Upper lobe of left lung (tissue), 6 donors: ENCODE measurements around the gene MRPL52. TPM values are rescaled to one million over a fixed set of nuclear protein-coding genes. Genes with fewer than 3 reads are reported as not detected.

Source experiments
- ATAC-seq, 2 donors: fragments of 200-7000 bp; cut with Tn5 transposase; one replicate each; pipeline ENCODE4 v1.9.1; 2022; ENCODE audit warnings: mild to moderate bottlenecking in 2 of 2, moderate library complexity in 2 of 2; ENCODE audit not compliant: low FRiP score in 2 of 2
- DNase-seq, 2 donors: peaks; one replicate each; pipeline ENCODE4 v3.0.0-alpha.2; 2019 to 2020
- H3K27ac ChIP-seq, 4 donors: fragments of 200-600 bp; sonication (generic); one replicate each; pipeline ENCODE4 v1.5.1; 2016 to 2019
- H3K27me3 ChIP-seq, 4 donors: fragments of 200-600 bp; sonication (generic); one replicate each; pipeline ENCODE4 v1.5.1; 2017 to 2019
- H3K36me3 ChIP-seq, 4 donors: fragments of 200-600 bp; sonication (generic); one replicate each; pipeline ENCODE4 v1.5.1; 2016 to 2019
- H3K4me1 ChIP-seq, 4 donors: fragments of 200-600 bp; sonication (generic); one replicate each; pipeline ENCODE4 v1.5.1; 2018 to 2019
- H3K4me3 ChIP-seq, 4 donors: fragments of 200-600 bp; sonication (generic); one replicate each; pipeline ENCODE4 v1.5.1; 2017 to 2019; ENCODE audit warnings: mild to moderate bottlenecking in 2 of 4, moderate library complexity in 1 of 4
- H3K9me3 ChIP-seq, 4 donors: fragments of 200-600 bp; sonication (generic); one replicate each; pipeline ENCODE4 v1.5.1; 2018 to 2019
- EP300 ChIP-seq, 4 donors: sonication (generic); formaldehyde crosslinking; IDR thresholded peaks; one replicate each; pipeline ENCODE4 v1.5.1; 2017; ENCODE audit warnings: antibody characterized with exemption in 4 of 4, control low read depth in 2 of 4
- POLR2A ChIP-seq, 4 donors: fragments of 450-650 bp; IDR thresholded peaks; one replicate each; pipeline ENCODE4 v1.5.1; 2016 to 2017; ENCODE audit warnings: antibody characterized with exemption in 4 of 4, mild to moderate bottlenecking in 2 of 4
- POLR2AphosphoS5 ChIP-seq, 2 donors: sonication (generic); formaldehyde crosslinking; IDR thresholded peaks; one replicate each; pipeline ENCODE4 v1.5.1; 2017; ENCODE audit warnings: antibody characterized with exemption in 2 of 2
- WGBS, 2 donors: methylation state at CpG; one replicate each; pipeline ENCODE4 v1.1.5; 2017 to 2018; 5-methylcytosine and 5-hydroxymethylcytosine counted together
- total RNA-seq, 6 donors: library from RNA; depleted of rRNA in 4 of 6; stranded (reverse); fragments of >200 nt in 4 of 6; gene quantifications; one replicate each; pipeline versions ENCODE4 v1.1.0 to v1.2.1, GENCODE V29; 2016 to 2021
- TF ChIP-seq, protein P1 (sequence below), 6 experiments: fragments of 450-650 bp in 4 of 6; fragments of 200-600 bp in 2 of 6; sonication (generic) in 2 of 6; IDR thresholded peaks; one replicate each; pipeline ENCODE4 v1.5.1; 2016 to 2019; ENCODE audit warnings: antibody characterized with exemption in 6 of 6
- donor health status: DM: no; HTN: no; CAD: no; lungs with moderate emphysema.
- donor health status: DM: no; HTN: yes; CAD: no; lungs with severe emphysema.

MRPL52 gene
- total RNA-seq, 6 donors from 2014 or later = 9.4 to 88.2 (median 34.1) TPM

DNA sequence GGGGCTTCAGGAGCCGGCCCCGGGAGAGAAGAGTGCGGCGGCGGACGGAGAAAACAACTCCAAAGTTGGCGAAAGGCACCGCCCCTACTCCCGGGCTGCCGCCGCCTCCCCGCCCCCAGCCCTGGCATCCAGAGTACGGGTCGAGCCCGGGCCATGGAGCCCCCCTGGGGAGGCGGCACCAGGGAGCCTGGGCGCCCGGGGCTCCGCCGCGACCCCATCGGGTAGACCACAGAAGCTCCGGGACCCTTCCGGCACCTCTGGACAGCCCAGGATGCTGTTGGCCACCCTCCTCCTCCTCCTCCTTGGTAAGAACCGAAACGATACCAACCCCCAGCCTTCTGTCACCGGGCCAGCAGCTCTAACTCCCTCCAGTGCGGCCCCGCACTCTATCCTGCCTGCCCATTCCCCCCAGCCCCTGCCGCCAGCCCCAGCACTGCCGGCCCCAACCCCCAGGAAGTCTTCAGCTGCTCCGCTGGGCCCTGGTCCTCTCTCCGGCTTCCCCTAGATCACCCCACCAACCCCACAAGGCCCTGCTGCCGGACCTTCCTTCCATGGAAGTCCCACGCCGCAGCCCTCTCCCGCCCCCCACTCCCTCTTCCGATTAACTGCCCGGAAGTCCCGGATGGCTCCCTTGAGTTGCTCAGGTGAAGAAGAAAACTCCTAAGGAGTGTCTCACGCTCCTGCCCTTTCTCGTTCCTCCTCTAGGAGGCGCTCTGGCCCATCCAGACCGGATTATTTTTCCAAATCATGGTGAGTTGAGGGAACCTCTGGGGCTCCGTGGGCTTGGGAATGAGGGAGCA lies 42.5 kb downstream of the MRPL52 start:
- Histone ChIP-seq H3K4me3 (peak overlapping the region; percentile 75 to 89 (median 86)), H3K27ac (peak overlapping the region; percentile 98 to 100 (median 99)), H3K4me1 (peaks cover 22 to 37% (median 26%) of the 10 kb centered on the region in 4 donors), H3K9me3 (no peaks in the 10 kb centered on the region), H3K27me3 (no peaks in the 10 kb centered on the region), H3K36me3 (peaks cover 31 to 42% (median 40%) of the 10 kb centered on the region in 4 donors)
- WGBS, 2 donors = 0 to 5% methylated on average over 11 to 25 of the region's 45 CpGs
- TF ChIP-seq, protein P1, sequence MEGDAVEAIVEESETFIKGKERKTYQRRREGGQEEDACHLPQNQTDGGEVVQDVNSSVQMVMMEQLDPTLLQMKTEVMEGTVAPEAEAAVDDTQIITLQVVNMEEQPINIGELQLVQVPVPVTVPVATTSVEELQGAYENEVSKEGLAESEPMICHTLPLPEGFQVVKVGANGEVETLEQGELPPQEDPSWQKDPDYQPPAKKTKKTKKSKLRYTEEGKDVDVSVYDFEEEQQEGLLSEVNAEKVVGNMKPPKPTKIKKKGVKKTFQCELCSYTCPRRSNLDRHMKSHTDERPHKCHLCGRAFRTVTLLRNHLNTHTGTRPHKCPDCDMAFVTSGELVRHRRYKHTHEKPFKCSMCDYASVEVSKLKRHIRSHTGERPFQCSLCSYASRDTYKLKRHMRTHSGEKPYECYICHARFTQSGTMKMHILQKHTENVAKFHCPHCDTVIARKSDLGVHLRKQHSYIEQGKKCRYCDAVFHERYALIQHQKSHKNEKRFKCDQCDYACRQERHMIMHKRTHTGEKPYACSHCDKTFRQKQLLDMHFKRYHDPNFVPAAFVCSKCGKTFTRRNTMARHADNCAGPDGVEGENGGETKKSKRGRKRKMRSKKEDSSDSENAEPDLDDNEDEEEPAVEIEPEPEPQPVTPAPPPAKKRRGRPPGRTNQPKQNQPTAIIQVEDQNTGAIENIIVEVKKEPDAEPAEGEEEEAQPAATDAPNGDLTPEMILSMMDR (IDR thresholded peaks at IDR 0.05) = peak; percentile 88 to 95 (median 92)
- no peak for TF ChIP-seq EP300 (IDR thresholded peaks at IDR 0.05)
- peak in 1 of 2 donors; percentile 64 for TF ChIP-seq POLR2AphosphoS5 (IDR thresholded peaks at IDR 0.05)
- peak in 1 of 2 donors; percentile 88 for DNase-seq
- ATAC-seq = peak; percentile 86

DNA sequence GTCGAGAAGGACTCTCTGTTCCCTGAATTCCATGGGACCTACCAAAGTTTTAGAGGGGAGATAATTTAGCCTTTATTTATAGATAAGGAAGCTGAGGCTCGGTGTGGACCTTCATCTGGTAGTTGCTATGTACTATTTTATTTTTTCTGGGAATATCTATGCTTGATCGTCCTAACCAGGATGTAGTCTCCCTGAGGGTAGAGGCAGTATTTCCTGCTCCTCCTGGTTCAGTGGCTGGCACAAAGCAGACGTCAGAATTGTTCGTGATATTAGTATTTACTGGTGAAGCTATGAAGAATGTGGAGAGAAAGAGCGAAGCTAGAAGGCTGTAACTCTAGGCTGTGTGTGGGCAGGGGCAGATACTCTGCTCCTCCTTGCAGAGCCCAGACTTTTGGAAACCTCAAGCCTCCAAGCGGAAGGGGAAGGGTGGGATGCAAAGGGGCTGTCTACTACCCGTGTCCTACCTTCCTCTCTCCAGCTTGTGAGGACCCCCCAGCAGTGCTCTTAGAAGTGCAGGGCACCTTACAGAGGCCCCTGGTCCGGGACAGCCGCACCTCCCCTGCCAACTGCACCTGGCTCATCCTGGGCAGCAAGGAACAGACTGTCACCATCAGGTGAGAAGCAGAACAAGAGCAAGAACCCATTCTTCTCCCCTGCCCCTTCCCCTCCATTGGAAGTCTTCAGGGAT lies 43.3 kb downstream of the MRPL52 start:
- H3K9me3 ChIP-seq = no peaks in the 10 kb centered on the region
- no peaks in the 10 kb centered on the region for H3K27me3 ChIP-seq
- peak overlapping the region; percentile 75 to 89 (median 86) for H3K4me3 ChIP-seq
- no peak for DNase-seq
- peak overlapping the region; percentile 98 to 100 (median 99) for H3K27ac ChIP-seq
- H3K4me1 ChIP-seq = peaks cover 22 to 37% (median 26%) of the 10 kb centered on the region in 4 donors
- peaks cover 38 to 49% (median 48%) of the 10 kb centered on the region in 4 donors for H3K36me3 ChIP-seq
- 42 to 50% methylated on average over 10 of the region's 10 CpGs for WGBS, 2 donors
- ATAC-seq = no peak
- no peak for TF ChIP-seq EP300 (IDR thresholded peaks at IDR 0.05)
- no peak for TF ChIP-seq POLR2AphosphoS5 (IDR thresholded peaks at IDR 0.05)
- TF ChIP-seq, protein P1 (IDR thresholded peaks at IDR 0.05) = no peak
- TF ChIP-seq POLR2A (IDR thresholded peaks at IDR 0.05) = no peak

DNA sequence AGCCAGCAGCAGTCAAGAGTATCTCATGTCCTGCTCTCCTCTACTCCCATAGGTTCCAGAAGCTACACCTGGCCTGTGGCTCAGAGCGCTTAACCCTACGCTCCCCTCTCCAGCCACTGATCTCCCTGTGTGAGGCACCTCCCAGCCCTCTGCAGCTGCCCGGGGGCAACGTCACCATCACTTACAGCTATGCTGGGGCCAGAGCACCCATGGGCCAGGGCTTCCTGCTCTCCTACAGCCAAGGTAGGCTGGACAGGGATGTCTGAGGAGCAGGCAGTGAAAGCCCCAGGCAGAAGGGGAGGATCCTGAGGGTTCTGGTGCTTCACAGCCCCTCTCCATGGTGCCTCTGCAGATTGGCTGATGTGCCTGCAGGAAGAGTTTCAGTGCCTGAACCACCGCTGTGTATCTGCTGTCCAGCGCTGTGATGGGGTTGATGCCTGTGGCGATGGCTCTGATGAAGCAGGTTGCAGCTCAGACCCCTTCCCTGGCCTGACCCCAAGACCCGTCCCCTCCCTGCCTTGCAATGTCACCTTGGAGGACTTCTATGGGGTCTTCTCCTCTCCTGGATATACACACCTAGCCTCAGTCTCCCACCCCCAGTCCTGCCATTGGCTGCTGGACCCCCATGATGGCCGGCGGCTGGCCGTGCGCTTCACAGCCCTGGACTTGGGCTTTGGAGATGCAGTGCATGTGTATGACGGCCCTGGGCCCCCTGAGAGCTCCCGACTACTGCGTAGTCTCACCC lies 45.5 kb downstream of the MRPL52 start:
- Histone ChIP-seq H3K4me3 (no peak overlapping the region), H3K9me3 (no peaks in the 10 kb centered on the region), H3K27ac (no peak overlapping the region), H3K4me1 (peaks cover 16 to 33% (median 23%) of the 10 kb centered on the region in 4 donors), H3K27me3 (no peaks in the 10 kb centered on the region), H3K36me3 (peaks cover 42 to 65% (median 55%) of the 10 kb centered on the region in 4 donors)
- TF ChIP-seq EP300 (IDR thresholded peaks at IDR 0.05) (no peak), POLR2AphosphoS5 (IDR thresholded peaks at IDR 0.05) (no peak), POLR2A (IDR thresholded peaks at IDR 0.05) (no peak)
- TF ChIP-seq, protein P1 (IDR thresholded peaks at IDR 0.05) = no peak
- no peak for ATAC-seq
- WGBS, 2 donors = 95 to 100% methylated on average over 6 to 15 of the region's 15 CpGs
- peak in 1 of 2 donors; percentile 73 for DNase-seq

DNA sequence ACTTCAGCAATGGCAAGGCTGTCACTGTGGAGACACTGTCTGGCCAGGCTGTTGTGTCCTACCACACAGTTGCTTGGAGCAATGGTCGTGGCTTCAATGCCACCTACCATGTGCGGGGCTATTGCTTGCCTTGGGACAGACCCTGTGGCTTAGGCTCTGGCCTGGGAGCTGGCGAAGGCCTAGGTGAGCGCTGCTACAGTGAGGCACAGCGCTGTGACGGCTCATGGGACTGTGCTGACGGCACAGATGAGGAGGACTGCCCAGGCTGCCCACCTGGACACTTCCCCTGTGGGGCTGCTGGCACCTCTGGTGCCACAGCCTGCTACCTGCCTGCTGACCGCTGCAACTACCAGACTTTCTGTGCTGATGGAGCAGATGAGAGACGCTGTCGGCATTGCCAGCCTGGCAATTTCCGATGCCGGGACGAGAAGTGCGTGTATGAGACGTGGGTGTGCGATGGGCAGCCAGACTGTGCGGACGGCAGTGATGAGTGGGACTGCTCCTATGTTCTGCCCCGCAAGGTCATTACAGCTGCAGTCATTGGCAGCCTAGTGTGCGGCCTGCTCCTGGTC lies 46.1 kb downstream of the MRPL52 start:
- ATAC-seq (no peak), DNase-seq (no peak)
- no peak for TF ChIP-seq POLR2A (IDR thresholded peaks at IDR 0.05)
- TF ChIP-seq, protein P1 (IDR thresholded peaks at IDR 0.05) = no peak
- no peak for TF ChIP-seq POLR2AphosphoS5 (IDR thresholded peaks at IDR 0.05)
- TF ChIP-seq EP300 (IDR thresholded peaks at IDR 0.05) = no peak
- 98 to 100% methylated on average over 13 to 18 of the region's 20 CpGs for WGBS, 2 donors
- Histone ChIP-seq H3K36me3 (peaks cover 42 to 65% (median 55%) of the 10 kb centered on the region in 4 donors), H3K4me1 (peaks cover 10 to 27% (median 17%) of the 10 kb centered on the region in 4 donors), H3K27ac (no peak overlapping the region), H3K4me3 (no peak overlapping the region), H3K9me3 (no peaks in the 10 kb centered on the region), H3K27me3 (no peaks in the 10 kb centered on the region)
